CD4-positive, alpha-beta T cell treated with Interleukin-6 for 4 hours (primary cell): ENCODE measurements around the gene GPC3.
"Not testable (repeated sequence)": the region's sequence is repeated elsewhere in the genome, so short reads cannot be mapped to it uniquely, and the experiment has no call there.

Experiments used
- DNase-seq: peaks from one replicate; pipeline ENCODE4 v3.0.0-alpha.2; 2020; ENCODE audit warnings: mixed read lengths

The GPC3 gene

GRCh38 chrX:133542476-133542875 is 442.9 kb downstream of the GPC3 start:
- DNase-seq = no peak

- DNase-seq = no peak
These were observed 444.4 kb downstream of the GPC3 start for GRCh38 chrX:133541021-133541420.

GRCh38 chrX:133538148-133538547 is 447.2 kb downstream of the GPC3 start:
- no peak for DNase-seq

GRCh38 chrX:133537142-133537541 is 448.3 kb downstream of the GPC3 start:
- DNase-seq = no peak

GRCh38 chrX:133535066-133535465 is 450.3 kb downstream of the GPC3 start:
- no peak for DNase-seq

GRCh38 chrX:133534172-133534571 is 451.2 kb downstream of the GPC3 start:
- DNase-seq = no peak

- DNase-seq = no peak
These were observed 452.1 kb downstream of the GPC3 start for GRCh38 chrX:133533249-133533648.

GRCh38 chrX:133530960-133531359 is 454.4 kb downstream of the GPC3 start:
- DNase-seq = no peak

- no peak for DNase-seq
These were observed 455.8 kb downstream of the GPC3 start for GRCh38 chrX:133529578-133529977.

GRCh38 chrX:133527825-133528224 is 457.6 kb downstream of the GPC3 start:
- DNase-seq = no peak

- no peak for DNase-seq
These were observed 458.0 kb downstream of the GPC3 start for GRCh38 chrX:133527415-133527814.

- DNase-seq = not testable (repeated sequence)
These were observed 458.6 kb downstream of the GPC3 start for GRCh38 chrX:133526773-133527172.

GRCh38 chrX:133523526-133523925 is 461.9 kb downstream of the GPC3 start:
- no peak for DNase-seq

GRCh38 chrX:133523081-133523487 is 462.3 kb downstream of the GPC3 start:
- DNase-seq = no peak

GRCh38 chrX:133516686-133517085 is 468.7 kb downstream of the GPC3 start:
- DNase-seq = no peak

- no peak for DNase-seq
These were observed 470.9 kb downstream of the GPC3 start for GRCh38 chrX:133514486-133514885.

- DNase-seq = no peak
These were observed 472.3 kb downstream of the GPC3 start for GRCh38 chrX:133513123-133513522.

GRCh38 chrX:133511041-133511440 is 474.4 kb downstream of the GPC3 start:
- DNase-seq = no peak

GRCh38 chrX:133497356-133497755 is 488.0 kb downstream of the GPC3 start:
- no peak for DNase-seq

- no peak for DNase-seq
These were observed 489.7 kb downstream of the GPC3 start for GRCh38 chrX:133495464-133496391.

- DNase-seq = no peak
These were observed 492.0 kb downstream of the GPC3 start for GRCh38 chrX:133493366-133493765.

- no peak for DNase-seq
These were observed 494.4 kb downstream of the GPC3 start for GRCh38 chrX:133490955-133491354.
